HL-60 (cell line): ENCODE measurements around the gene SMOC2.
"Not testable (repeated sequence)": the region's sequence is repeated elsewhere in the genome, so short reads cannot be mapped to it uniquely, and the experiment has no call there.

Experiments
- DNase-seq, 2 experiments: peaks; one replicate each; pipeline ENCODE4 v3.0.0-alpha.2; 2010 to 2020; ENCODE audit warnings: low read depth in 1 of 2, low spot score in 1 of 2
- H3K27ac ChIP-seq: fragments of 250-450 bp; sonication (Bioruptor Pico); replicated peaks from 2 replicates; pipeline ENCODE4 v1.5.1; 2020; ENCODE audit warnings: mild to moderate bottlenecking, moderate library complexity
- H3K27me3 ChIP-seq: fragments of 250-450 bp; sonication (Bioruptor Pico); 2 replicates; pipeline ENCODE4 v1.5.1; 2021; ENCODE audit warnings: mild to moderate bottlenecking, moderate library complexity; ENCODE audit not compliant: insufficient read depth, poor library complexity, severe bottlenecking
- H3K4me3 ChIP-seq: replicated peaks from 2 replicates; pipeline ENCODE4 v1.5.1; 2011; ENCODE audit warnings: mild to moderate bottlenecking, control low read depth, low read length; ENCODE audit not compliant: insufficient read depth
- CTCF ChIP-seq: IDR thresholded peaks from one replicate; pipeline ENCODE4 v1.5.1; 2011; ENCODE audit warnings: low read length, control low read depth, inconsistent platforms; ENCODE audit not compliant: insufficient read depth
- GABPA ChIP-seq: IDR thresholded peaks from 2 replicates; pipeline ENCODE4 v1.6.1; 2012; ENCODE audit warnings: low read depth
- POLR2AphosphoS5 ChIP-seq: IDR thresholded peaks from 2 replicates; pipeline ENCODE4 v1.6.1; 2012; ENCODE audit warnings: low read depth
- SPI1 ChIP-seq: IDR thresholded peaks from 2 replicates; pipeline ENCODE4 v1.6.1; 2012; ENCODE audit warnings: low read depth, mild to moderate bottlenecking, borderline replicate concordance
- TF ChIP-seq, protein P1 (sequence below): IDR thresholded peaks from 2 replicates; pipeline ENCODE4 v1.6.1; 2012; ENCODE audit warnings: low read depth; ENCODE audit not compliant: insufficient replicate concordance

SMOC2 gene

DNA sequence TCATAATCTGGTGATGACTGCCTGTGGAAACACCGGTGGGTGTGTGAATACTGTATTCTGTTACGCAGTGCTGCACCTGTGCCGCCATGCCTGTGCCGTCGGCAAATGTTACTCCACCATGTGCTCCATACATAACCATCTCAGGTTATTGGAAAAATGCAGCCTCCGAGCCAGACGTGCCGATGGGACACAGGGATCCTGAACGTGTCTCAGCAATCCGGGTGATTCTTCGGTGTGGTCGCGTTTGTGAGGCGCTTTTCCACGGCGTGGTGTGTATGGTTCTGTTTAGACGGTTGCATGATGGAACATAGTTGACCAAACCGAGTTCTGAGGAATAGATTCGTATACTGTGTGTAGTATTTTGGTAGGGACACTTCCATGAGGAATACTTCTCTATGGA lies 130.3 kb downstream of the SMOC2 start:
- DNase-seq = no peak
- Histone ChIP-seq H3K27ac (no peak overlapping the region), H3K4me3 (no peak overlapping the region), H3K27me3 (no peaks in the 10 kb centered on the region)
- TF ChIP-seq SPI1 = no peak
- no peak for TF ChIP-seq GABPA
- TF ChIP-seq, protein P1, sequence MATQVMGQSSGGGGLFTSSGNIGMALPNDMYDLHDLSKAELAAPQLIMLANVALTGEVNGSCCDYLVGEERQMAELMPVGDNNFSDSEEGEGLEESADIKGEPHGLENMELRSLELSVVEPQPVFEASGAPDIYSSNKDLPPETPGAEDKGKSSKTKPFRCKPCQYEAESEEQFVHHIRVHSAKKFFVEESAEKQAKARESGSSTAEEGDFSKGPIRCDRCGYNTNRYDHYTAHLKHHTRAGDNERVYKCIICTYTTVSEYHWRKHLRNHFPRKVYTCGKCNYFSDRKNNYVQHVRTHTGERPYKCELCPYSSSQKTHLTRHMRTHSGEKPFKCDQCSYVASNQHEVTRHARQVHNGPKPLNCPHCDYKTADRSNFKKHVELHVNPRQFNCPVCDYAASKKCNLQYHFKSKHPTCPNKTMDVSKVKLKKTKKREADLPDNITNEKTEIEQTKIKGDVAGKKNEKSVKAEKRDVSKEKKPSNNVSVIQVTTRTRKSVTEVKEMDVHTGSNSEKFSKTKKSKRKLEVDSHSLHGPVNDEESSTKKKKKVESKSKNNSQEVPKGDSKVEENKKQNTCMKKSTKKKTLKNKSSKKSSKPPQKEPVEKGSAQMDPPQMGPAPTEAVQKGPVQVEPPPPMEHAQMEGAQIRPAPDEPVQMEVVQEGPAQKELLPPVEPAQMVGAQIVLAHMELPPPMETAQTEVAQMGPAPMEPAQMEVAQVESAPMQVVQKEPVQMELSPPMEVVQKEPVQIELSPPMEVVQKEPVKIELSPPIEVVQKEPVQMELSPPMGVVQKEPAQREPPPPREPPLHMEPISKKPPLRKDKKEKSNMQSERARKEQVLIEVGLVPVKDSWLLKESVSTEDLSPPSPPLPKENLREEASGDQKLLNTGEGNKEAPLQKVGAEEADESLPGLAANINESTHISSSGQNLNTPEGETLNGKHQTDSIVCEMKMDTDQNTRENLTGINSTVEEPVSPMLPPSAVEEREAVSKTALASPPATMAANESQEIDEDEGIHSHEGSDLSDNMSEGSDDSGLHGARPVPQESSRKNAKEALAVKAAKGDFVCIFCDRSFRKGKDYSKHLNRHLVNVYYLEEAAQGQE = no peak
- no peak for TF ChIP-seq POLR2AphosphoS5
- no peak for TF ChIP-seq CTCF

DNA sequence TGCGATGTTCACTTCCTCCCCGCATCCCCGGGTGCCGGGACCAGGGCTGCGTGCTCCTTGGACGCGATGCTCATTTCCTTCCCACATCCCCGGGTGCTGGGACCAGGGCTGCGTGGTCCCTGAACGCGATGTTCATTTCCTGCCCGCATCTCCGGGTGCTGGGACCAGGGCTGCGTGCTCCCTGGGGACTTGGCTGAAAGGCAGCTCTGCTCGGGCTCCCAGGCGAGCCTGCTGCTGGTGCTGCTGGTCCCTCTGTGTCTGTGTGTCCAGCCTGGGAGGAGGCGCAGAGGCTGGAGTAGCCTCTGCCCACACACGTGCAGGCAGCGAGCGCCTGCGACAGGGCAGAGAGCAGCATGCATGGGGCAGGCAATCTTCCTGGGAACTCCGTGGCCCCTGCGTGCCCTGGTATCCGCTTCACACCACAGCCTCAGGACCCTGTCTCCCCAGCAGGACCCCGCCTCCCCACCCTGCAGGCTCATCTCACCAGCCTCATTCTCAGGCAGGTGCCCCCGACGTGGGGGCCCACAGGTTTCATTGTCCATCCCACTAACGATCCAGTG lies 132.4 kb downstream of the SMOC2 start:
- not testable (repeated sequence) for H3K4me3 ChIP-seq, DNase-seq, H3K27ac ChIP-seq, H3K27me3 ChIP-seq

GRCh38 chr6:168574075-168574698 lies 133.2 kb downstream of the SMOC2 start:
- Histone ChIP-seq H3K4me3 (no peak overlapping the region), H3K27ac (no peak overlapping the region), H3K27me3 (no peaks in the 10 kb centered on the region)
- no peak for DNase-seq
- TF ChIP-seq, protein P1 = no peak
- no peak for TF ChIP-seq POLR2AphosphoS5
- TF ChIP-seq SPI1 = no peak
- TF ChIP-seq CTCF = no peak
- TF ChIP-seq GABPA = no peak

DNA sequence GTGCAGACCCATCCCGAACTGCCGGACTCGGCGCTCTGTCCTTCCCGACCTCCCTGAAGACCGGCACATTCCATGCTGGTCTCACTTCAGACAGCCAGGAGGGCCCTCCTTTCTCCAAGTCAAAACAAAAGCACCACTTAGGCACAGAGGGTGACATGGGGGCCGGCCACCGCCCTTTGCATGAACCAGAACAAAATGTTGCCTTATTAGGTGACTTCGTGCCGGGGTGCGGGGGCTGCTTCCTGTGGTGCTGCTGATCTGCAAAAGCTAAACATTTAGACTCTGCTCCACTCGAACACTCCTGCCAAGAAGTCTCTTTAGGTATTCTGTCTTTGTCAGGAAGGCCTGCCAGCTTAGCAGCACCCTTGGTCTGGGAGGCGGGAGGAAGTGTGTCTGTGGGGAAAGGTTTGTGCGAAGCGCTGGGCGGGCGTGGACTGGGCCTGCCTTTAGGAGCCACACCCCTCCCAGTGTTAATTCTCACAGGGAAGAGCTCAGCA lies 133.8 kb downstream of the SMOC2 start:
- no peak for TF ChIP-seq POLR2AphosphoS5
- TF ChIP-seq SPI1 = no peak
- TF ChIP-seq GABPA = no peak
- TF ChIP-seq CTCF = no peak
- TF ChIP-seq, protein P1 = no peak
- Histone ChIP-seq H3K4me3 (no peak overlapping the region), H3K27ac (no peak overlapping the region), H3K27me3 (no peaks in the 10 kb centered on the region)
- DNase-seq = no peak
